Liver (tissue), 9 donors: ENCODE data around the gene EPB41L4A. TPM values are rescaled to one million over a fixed set of nuclear protein-coding genes. Genes with fewer than 3 reads are reported as not detected.

Source experiments
- DNase-seq: peaks from one replicate; pipeline ENCODE4 v3.0.0-alpha.2; 2017; ENCODE audit warnings: low spot score
- H3K27ac ChIP-seq, 2 donors: one replicate each; pipeline ENCODE4 v1.7.0; 2013; ENCODE audit warnings: inconsistent platforms in 2 of 2, low read length in 2 of 2, control low read depth in 1 of 2, low read depth in 1 of 2, mild to moderate bottlenecking in 1 of 2
- H3K27me3 ChIP-seq, 4 donors: one replicate each; pipeline versions ENCODE4 v1.6.1 to v1.7.0; 2013; ENCODE audit warnings: low read length in 3 of 4, inconsistent platforms in 1 of 4, mild to moderate bottlenecking in 1 of 4, moderate library complexity in 1 of 4; ENCODE audit not compliant: control insufficient read depth in 4 of 4, insufficient read depth in 4 of 4
- H3K36me3 ChIP-seq, 4 donors: one replicate each; pipeline versions ENCODE4 v1.6.1 to v1.7.0; 2013; ENCODE audit warnings: low read length in 3 of 4, mild to moderate bottlenecking in 3 of 4, low read depth in 1 of 4, moderate library complexity in 1 of 4; ENCODE audit not compliant: control insufficient read depth in 4 of 4, insufficient read depth in 3 of 4
- H3K4me1 ChIP-seq, 4 donors: one replicate each; pipeline versions ENCODE4 v1.6.1 to v1.7.0; 2013; ENCODE audit warnings: low read length in 3 of 4, mild to moderate bottlenecking in 3 of 4, moderate library complexity in 1 of 4; ENCODE audit not compliant: control insufficient read depth in 4 of 4, insufficient read depth in 4 of 4
- H3K4me3 ChIP-seq, 3 donors: one replicate each; pipeline versions ENCODE4 v1.6.1 to v1.7.0; 2013; ENCODE audit warnings: low read length in 3 of 3, control low read depth in 1 of 3, low read depth in 1 of 3, mild to moderate bottlenecking in 1 of 3
- H3K9ac ChIP-seq, 2 donors: one replicate each; pipeline ENCODE4 v1.7.0; 2013; ENCODE audit warnings: low read length in 2 of 2, mild to moderate bottlenecking in 2 of 2, moderate library complexity in 2 of 2, control low read depth in 1 of 2, low read depth in 1 of 2
- H3K9me3 ChIP-seq, 4 donors: one replicate each; pipeline versions ENCODE4 v1.6.1 to v1.7.0; 2013; ENCODE audit warnings: low read length in 3 of 4; ENCODE audit not compliant: control insufficient read depth in 4 of 4
- ATF3 ChIP-seq: IDR thresholded peaks from 2 replicates; pipeline ENCODE4 v1.6.1; 2016; ENCODE audit warnings: antibody characterized with exemption
- EGR1 ChIP-seq, 2 donors: IDR thresholded peaks; 2 replicates each; pipeline ENCODE4 v1.6.1; 2016 to 2018; ENCODE audit warnings: antibody characterized with exemption in 2 of 2, low read depth in 2 of 2
- FOXA1 ChIP-seq: IDR thresholded peaks from 2 replicates; pipeline ENCODE4 v1.6.1; 2016; ENCODE audit warnings: antibody characterized with exemption
- FOXA2 ChIP-seq: IDR thresholded peaks from 2 replicates; pipeline ENCODE4 v1.6.1; 2016; ENCODE audit warnings: antibody characterized with exemption
- GABPA ChIP-seq, 2 donors: IDR thresholded peaks in 1 of 2; conservative IDR thresholded peaks in 1 of 2; 2 replicates each; pipeline ENCODE4 v1.6.1; 2016; ENCODE audit warnings: antibody characterized with exemption in 2 of 2, mild to moderate bottlenecking in 1 of 2, moderate library complexity in 1 of 2
- HNF4A ChIP-seq, 2 donors: conservative IDR thresholded peaks; 2 replicates each; pipeline ENCODE4 v1.6.1; 2016; ENCODE audit warnings: antibody characterized with exemption in 2 of 2, mild to moderate bottlenecking in 2 of 2
- HNF4G ChIP-seq: IDR thresholded peaks from 2 replicates; pipeline ENCODE4 v1.6.1; 2016; ENCODE audit warnings: antibody characterized with exemption
- JUND ChIP-seq, 2 donors: IDR thresholded peaks; 2 replicates each; pipeline ENCODE4 v1.6.1; 2016; ENCODE audit warnings: antibody characterized with exemption in 2 of 2
- NR2F2 ChIP-seq: IDR thresholded peaks from 2 replicates; pipeline ENCODE4 v1.6.1; 2016; ENCODE audit warnings: antibody characterized with exemption
- RAD21 ChIP-seq, 2 donors: IDR thresholded peaks; 2 replicates each; pipeline ENCODE4 v1.6.1; 2016; ENCODE audit warnings: antibody characterized with exemption in 2 of 2, mild to moderate bottlenecking in 2 of 2
- REST ChIP-seq: IDR thresholded peaks from 2 replicates; pipeline ENCODE4 v1.6.1; 2016; ENCODE audit warnings: antibody characterized with exemption, mild to moderate bottlenecking
- RXRA ChIP-seq, 2 donors: IDR thresholded peaks; 2 replicates each; pipeline ENCODE4 v1.6.1; 2017 to 2018; ENCODE audit warnings: antibody characterized with exemption in 2 of 2, mild to moderate bottlenecking in 1 of 2
- SP1 ChIP-seq: IDR thresholded peaks from 2 replicates; pipeline ENCODE4 v1.6.1; 2018; ENCODE audit warnings: antibody characterized with exemption, mild to moderate bottlenecking
- TAF1 ChIP-seq: conservative IDR thresholded peaks from 2 replicates; pipeline ENCODE4 v1.6.1; 2016; ENCODE audit warnings: antibody characterized with exemption, mild to moderate bottlenecking
- YY1 ChIP-seq: IDR thresholded peaks from 2 replicates; pipeline ENCODE4 v1.6.1; 2016; ENCODE audit warnings: antibody characterized with exemption, mild to moderate bottlenecking
- WGBS: extraction: QIAGEN DNeasy Blood & Tissue Kit; methylation state at CpG from one replicate; pipeline ENCODE4 v1.1.7; 2013; 5-methylcytosine and 5-hydroxymethylcytosine counted together
- polyA plus RNA-seq, 2 donors: library from polyadenylated mRNA; stranded (reverse) in 1 of 2; unstranded in 1 of 2; fragments of 200-250 nt in 1 of 2; fragments of >200 nt in 1 of 2; fragmentation: Nextera tagmentation in 1 of 2; extraction: Ambion mirVana in 1 of 2; gene quantifications; one replicate each; pipeline versions ENCODE4 v1.2.1 to v1.2.3, GENCODE V29; 2013 to 2015
- total RNA-seq, 2 donors: library from RNA; depleted of rRNA; stranded (reverse); fragments of >200 nt; gene quantifications; one replicate each; pipeline ENCODE4 v1.2.3, GENCODE V29; 2014
- TF ChIP-seq, protein P1 (sequence below): fragments of 150-350 bp; IDR thresholded peaks from 2 replicates; pipeline ENCODE4 v1.5.1; 2017; ENCODE audit warnings: improper control_type of control experiment, low read depth, low read length; ENCODE audit not compliant: missing input control
- TF ChIP-seq, protein P2 (sequence below): IDR thresholded peaks from 2 replicates; pipeline ENCODE4 v1.6.1; 2016; ENCODE audit warnings: antibody characterized with exemption
- TF ChIP-seq, protein P3 (sequence below): IDR thresholded peaks from 2 replicates; pipeline ENCODE4 v1.6.1; 2016; ENCODE audit warnings: antibody characterized with exemption
- donor health status: healthy.
- donor health status: healthy.
- donor health status: healthy.
- donor health status: healthy.
- donor health status: healthy.

EPB41L4A gene
- total and polyA plus RNA-seq, 4 donors, result 1.1 to 8.0 (median 3.9) TPM

GRCh38 chr5:112349371-112349770 lies 69.7 kb downstream of the EPB41L4A start (continued):
- TF ChIP-seq, protein P1, sequence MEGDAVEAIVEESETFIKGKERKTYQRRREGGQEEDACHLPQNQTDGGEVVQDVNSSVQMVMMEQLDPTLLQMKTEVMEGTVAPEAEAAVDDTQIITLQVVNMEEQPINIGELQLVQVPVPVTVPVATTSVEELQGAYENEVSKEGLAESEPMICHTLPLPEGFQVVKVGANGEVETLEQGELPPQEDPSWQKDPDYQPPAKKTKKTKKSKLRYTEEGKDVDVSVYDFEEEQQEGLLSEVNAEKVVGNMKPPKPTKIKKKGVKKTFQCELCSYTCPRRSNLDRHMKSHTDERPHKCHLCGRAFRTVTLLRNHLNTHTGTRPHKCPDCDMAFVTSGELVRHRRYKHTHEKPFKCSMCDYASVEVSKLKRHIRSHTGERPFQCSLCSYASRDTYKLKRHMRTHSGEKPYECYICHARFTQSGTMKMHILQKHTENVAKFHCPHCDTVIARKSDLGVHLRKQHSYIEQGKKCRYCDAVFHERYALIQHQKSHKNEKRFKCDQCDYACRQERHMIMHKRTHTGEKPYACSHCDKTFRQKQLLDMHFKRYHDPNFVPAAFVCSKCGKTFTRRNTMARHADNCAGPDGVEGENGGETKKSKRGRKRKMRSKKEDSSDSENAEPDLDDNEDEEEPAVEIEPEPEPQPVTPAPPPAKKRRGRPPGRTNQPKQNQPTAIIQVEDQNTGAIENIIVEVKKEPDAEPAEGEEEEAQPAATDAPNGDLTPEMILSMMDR, result no peak
- TF ChIP-seq HNF4A (conservative IDR thresholded peaks at IDR 0.05) (no peak), FOXA1 (no peak)

- Histone ChIP-seq H3K36me3 (peaks cover 0 to 1% (median 0%) of the 10 kb centered on the region in 4 donors), H3K9me3 (no peaks in the 10 kb centered on the region), H3K4me1 (no peaks in the 10 kb centered on the region), H3K27me3 (no peaks in the 10 kb centered on the region), H3K27ac (no peak overlapping the region), H3K4me3 (no peak overlapping the region), H3K9ac (no peak overlapping the region)
- 94% methylated on average over 2 of the region's 2 CpGs for WGBS
- TF ChIP-seq REST (no peak), EGR1 (IDR thresholded peaks at IDR 0.05; ENCODE audit: low read depth in 2 of 2) (no peak), NR2F2 (no peak), TAF1 (no peak), YY1 (no peak), FOXA1 (no peak), FOXA2 (no peak), RAD21 (IDR thresholded peaks at IDR 0.05) (no peak), RXRA (IDR thresholded peaks at IDR 0.05) (no peak), HNF4G (no peak), GABPA (IDR thresholded peaks at IDR 0.05 in 1 of 2, conservative IDR thresholded peaks at IDR 0.05 in 1 of 2) (no peak), HNF4A (conservative IDR thresholded peaks at IDR 0.05) (no peak), SP1 (no peak), JUND (IDR thresholded peaks at IDR 0.05) (no peak), ATF3 (no peak)
- TF ChIP-seq, protein P1, result no peak
- TF ChIP-seq, protein P2, sequence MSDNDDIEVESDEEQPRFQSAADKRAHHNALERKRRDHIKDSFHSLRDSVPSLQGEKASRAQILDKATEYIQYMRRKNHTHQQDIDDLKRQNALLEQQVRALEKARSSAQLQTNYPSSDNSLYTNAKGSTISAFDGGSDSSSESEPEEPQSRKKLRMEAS, result no peak
- TF ChIP-seq, protein P3, sequence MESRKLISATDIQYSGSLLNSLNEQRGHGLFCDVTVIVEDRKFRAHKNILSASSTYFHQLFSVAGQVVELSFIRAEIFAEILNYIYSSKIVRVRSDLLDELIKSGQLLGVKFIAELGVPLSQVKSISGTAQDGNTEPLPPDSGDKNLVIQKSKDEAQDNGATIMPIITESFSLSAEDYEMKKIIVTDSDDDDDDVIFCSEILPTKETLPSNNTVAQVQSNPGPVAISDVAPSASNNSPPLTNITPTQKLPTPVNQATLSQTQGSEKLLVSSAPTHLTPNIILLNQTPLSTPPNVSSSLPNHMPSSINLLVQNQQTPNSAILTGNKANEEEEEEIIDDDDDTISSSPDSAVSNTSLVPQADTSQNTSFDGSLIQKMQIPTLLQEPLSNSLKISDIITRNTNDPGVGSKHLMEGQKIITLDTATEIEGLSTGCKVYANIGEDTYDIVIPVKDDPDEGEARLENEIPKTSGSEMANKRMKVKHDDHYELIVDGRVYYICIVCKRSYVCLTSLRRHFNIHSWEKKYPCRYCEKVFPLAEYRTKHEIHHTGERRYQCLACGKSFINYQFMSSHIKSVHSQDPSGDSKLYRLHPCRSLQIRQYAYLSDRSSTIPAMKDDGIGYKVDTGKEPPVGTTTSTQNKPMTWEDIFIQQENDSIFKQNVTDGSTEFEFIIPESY, result no peak
- no peak for DNase-seq
These were observed 70.2 kb downstream of the EPB41L4A start for GRCh38 chr5:112348915-112349314.
